Stimulated activated CD4-positive, alpha-beta T cell treated with anti-CD3 and anti-CD28 coated beads, Interleukin-15, amount 100 ng/mL, for 48 hours (primary cell): Measurements from ENCODE around the gene CFC1B.
"Not testable (repeated sequence)": the region's sequence is repeated elsewhere in the genome, so short reads cannot be mapped to it uniquely, and the experiment has no call there.

ENCODE experiments used
- DNase-seq, 2 donors: peaks; one replicate each; pipeline ENCODE4 v3.0.0-alpha.2; 2020; ENCODE audit warnings: low read depth in 2 of 2

CFC1B gene

DNA sequence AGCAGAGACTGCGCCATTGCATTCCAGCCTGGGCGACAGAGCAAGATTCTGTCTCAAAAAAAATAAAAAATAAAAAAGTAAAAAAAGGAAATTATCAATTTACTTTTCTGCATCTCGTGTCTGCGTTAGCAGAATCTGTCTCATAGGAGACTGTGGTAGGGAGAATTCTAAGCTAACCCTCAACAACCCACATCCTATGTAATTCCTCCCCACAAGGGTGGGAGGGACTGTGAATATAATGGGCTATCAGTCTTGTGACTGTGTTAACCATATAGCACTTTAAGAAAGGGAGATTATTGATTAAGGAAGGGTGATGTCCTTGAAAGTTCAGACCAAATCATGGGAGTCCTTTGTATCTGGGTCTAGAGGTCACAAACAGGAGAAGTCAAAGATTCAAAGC lies 45.1 kb downstream of the CFC1B start:
- DNase-seq: not testable (repeated sequence)

GRCh38 chr2:130571929-130572328 lies 50.9 kb downstream of the CFC1B start:
- not testable (repeated sequence) for DNase-seq

DNA sequence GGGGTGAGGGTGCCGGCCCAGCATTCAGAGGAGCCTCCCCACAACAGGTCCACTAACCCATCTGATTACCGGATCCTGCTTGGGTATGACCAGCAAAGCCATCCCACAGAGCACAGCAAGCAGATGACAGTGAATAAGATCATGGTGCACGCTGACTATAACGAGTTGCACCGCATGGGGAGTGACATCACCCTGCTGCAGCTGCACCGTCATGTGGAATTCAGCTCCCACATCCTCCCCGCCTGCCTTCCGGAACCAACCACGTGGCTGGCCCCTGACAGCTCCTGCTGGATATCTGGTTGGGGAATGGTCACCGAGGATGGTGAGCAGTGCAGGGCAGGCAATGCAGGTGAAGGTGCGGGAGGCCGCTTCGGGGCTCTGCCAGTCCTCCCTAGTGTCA lies 53.2 kb downstream of the CFC1B start:
- not testable (repeated sequence) for DNase-seq

- not testable (repeated sequence) for DNase-seq
Observed at GRCh38 chr2:130576209-130576784, 55.3 kb downstream of the CFC1B start.

DNA sequence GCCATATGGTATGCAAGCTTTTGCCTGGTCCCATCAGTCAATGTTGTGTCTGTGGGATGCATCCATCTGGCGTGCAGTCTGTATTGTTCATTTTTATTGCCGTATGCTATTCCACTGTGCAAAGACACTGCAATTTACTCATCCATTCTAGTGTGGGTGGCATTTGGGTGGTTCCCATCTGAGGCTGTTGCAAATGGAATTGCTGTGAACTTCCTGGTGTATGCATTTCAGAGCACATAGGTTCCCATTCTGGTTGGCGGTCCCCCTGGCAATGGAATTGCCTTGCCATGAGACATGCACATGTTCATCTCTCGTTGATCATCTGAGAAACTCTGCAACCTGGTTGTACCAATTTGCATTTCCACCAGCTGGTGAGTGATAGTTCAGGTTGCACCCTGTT lies 56.5 kb downstream of the CFC1B start:
- DNase-seq: not testable (repeated sequence)
